Brain microvascular endothelial cell (primary cell): ENCODE measurements around the gene CALD1.
A peak's percentile ranks its signal among the peaks of the same experiment; 100 is the strongest.

Source experiments
- DNase-seq: peaks from one replicate; pipeline ENCODE4 v3.0.0-alpha.2; 2020
- H3K27ac ChIP-seq: fragments of 250-450 bp; sonication (Bioruptor Pico); 2 replicates; pipeline ENCODE4 v1.5.1; 2020; ENCODE audit warnings: mild to moderate bottlenecking, moderate library complexity
- H3K27me3 ChIP-seq: fragments of 250-450 bp; sonication (Bioruptor Pico); replicated peaks from 2 replicates; pipeline ENCODE4 v1.5.1; 2020; ENCODE audit warnings: mild to moderate bottlenecking
- H3K36me3 ChIP-seq: fragments of 250-450 bp; sonication (Bioruptor Pico); replicated peaks from 2 replicates; pipeline ENCODE4 v1.5.1; 2020; ENCODE audit warnings: mild to moderate bottlenecking
- H3K4me3 ChIP-seq: 2 replicates; pipeline ENCODE4 v1.5.1; 2011; ENCODE audit warnings: low read depth, mild to moderate bottlenecking, control low read depth, low read length, moderate library complexity
- CTCF ChIP-seq: IDR thresholded peaks from 2 replicates; pipeline ENCODE4 v1.5.1; 2011; ENCODE audit warnings: low read depth, mild to moderate bottlenecking, moderate library complexity, low read length, control low read depth, inconsistent platforms; ENCODE audit errors: missing control alignments
- in situ Hi-C: cut with HindIII; loops from 2 replicates; pipeline ENCODE4 v1.10.0; 2017; ENCODE audit warnings: low sequenced_read_pairs, low pct_ligation_motif_present

Gene CALD1

GRCh38 chr7:134942690-134943466 lies 163.4 kb downstream of the CALD1 start:
- no peak overlapping the region for H3K4me3 ChIP-seq
- H3K27me3 ChIP-seq = no peaks in the 10 kb centered on the region
- no peak overlapping the region for H3K27ac ChIP-seq
- no peak for TF ChIP-seq CTCF
- no peak for DNase-seq
- peaks cover 65% of the 10 kb centered on the region for H3K36me3 ChIP-seq
- in situ Hi-C loops = no loop called here

- peaks cover 62% of the 10 kb centered on the region for H3K36me3 ChIP-seq
- H3K4me3 ChIP-seq = no peak overlapping the region
- TF ChIP-seq CTCF = peak; percentile 32
- in situ Hi-C loops = no loop called here
- H3K27ac ChIP-seq = no peak overlapping the region
- no peaks in the 10 kb centered on the region for H3K27me3 ChIP-seq
- no peak for DNase-seq
Measured at GRCh38 chr7:134943785-134944400, 164.5 kb downstream of the CALD1 start.

- in situ Hi-C loops = no loop called here
- Histone ChIP-seq H3K27ac (no peak overlapping the region), H3K4me3 (no peak overlapping the region), H3K36me3 (peaks cover 70% of the 10 kb centered on the region), H3K27me3 (no peaks in the 10 kb centered on the region)
- no peak for TF ChIP-seq CTCF
- no peak for DNase-seq
Measured at GRCh38 chr7:134945691-134946090, 166.3 kb downstream of the CALD1 start.

GRCh38 chr7:134946260-134946659 lies 166.8 kb downstream of the CALD1 start:
- peaks cover 75% of the 10 kb centered on the region for H3K36me3 ChIP-seq
- no peak for TF ChIP-seq CTCF

GRCh38 chr7:134947329-134947728 lies 167.9 kb downstream of the CALD1 start:
- TF ChIP-seq CTCF = no peak
- Histone ChIP-seq H3K27ac (no peak overlapping the region), H3K27me3 (no peaks in the 10 kb centered on the region), H3K36me3 (peaks cover 77% of the 10 kb centered on the region), H3K4me3 (no peak overlapping the region)
- in situ Hi-C loops = no loop called here
- DNase-seq = no peak

More at GRCh38 chr7:134946260-134946659, 166.8 kb downstream of the CALD1 start:
- DNase-seq = no peak
- in situ Hi-C loops = no loop called here
- Histone ChIP-seq H3K4me3 (no peak overlapping the region), H3K27me3 (no peaks in the 10 kb centered on the region), H3K27ac (no peak overlapping the region)
